T-helper 2 cell (primary cell): ENCODE results near the gene FRAT2.

Source experiments
- DNase-seq, 5 experiments: peaks; one replicate each; pipeline versions ENCODE4 v3.0.0 to v3.0.0-alpha.2; 2012 to 2022

FRAT2 gene

DNA sequence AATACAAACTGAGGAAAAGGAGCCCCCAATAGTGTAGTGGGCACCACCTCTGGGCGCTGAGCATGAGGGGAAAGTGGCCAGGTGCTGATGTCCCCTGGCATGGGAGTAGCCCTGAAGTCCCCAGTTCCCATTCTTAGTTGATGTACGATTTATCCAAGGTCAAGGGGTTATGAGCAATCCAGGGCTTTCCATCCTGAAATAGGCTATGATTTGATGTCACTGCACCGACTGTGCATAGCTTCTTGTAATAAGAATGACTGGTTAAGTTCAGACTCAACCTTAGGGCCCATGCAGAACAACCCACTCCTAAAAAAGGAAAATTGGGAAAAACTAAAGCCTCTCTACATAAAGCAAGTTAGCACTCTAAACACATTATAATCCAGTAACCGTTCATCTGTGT lies 11.0 kb downstream of the FRAT2 start:
- DNase-seq = no peak

DNA sequence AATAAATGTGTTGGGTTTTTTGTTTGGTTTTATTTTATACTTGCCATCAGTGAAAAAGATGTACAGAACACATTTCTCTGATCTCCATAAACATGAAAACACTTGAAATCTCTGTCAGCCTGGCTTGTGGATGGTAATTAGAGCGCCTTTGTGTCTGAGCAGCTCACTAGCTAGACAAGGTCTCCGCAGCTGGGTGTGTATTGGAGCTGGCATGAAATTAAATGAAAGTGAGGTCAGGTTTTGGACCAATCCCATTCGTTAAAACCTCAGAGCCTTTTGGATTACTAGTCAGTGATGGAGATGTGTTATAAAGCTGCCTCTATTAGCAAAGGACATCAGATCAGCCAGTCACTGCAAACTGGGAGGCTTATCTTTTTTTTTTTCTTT lies 12.7 kb downstream of the FRAT2 start:
- DNase-seq = no peak

DNA sequence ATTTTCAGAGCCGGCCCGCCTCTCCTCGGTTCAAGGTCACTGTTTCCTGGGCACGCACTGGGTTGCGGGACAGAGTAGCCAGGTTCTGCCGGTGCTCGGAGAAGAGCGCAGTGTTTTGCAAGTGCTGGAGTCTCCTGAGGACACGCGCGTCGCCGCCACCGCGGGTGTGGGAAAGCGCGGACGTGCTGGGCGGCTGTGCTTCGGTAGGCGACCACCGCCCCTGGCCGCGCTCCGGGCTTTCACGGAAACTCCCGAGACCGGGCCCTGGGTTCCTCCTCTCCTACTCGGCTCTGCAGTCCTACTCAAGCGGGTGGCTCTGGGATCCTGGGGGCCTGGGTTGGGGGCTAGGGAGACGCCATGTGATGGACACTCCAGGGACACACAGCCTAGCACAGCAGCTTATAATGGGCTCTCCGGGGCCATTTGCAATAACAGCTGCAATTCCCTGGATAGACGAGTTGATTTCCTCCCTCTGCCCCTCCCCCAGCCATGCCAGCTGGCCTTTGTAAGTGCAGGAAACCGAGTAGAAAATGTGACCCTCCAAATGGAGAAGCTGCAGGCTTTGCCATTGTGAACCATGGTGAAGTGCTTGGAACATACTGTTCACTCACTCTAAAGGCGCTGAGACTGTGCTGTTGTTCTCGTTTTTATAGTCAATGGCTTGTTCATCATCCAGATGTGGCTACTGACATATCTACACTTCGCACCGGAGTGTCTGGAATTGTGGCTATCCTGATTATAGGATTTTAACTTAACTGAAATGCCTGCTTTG lies 13.3 kb downstream of the FRAT2 start:
- DNase-seq = no peak

DNA sequence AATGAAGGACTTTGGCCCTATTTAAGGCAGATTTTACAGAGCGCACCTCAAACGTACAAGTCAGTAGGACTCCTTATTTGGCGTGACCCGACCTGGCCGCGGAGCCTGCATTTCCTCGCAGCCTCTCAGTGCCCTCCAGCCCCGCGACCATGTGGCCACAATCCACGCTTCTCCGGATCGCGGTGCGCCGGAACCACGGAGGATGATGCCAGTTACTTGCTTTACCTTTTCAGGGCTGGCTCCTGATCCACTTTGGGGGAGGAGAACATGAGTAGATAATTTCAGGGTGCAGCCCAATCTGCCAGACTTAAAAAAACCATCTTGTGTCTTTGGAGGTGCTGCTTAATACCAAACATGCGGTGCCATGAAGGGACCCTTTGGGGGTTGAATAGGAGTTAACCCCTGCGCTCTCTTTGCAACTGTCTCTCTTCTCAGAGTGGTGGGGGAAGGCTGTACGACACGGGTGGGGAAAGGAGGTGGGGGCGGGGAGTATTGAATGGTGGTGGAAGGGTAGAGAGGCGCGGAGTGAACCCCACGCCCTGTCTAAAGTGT lies 14.0 kb downstream of the FRAT2 start:
- DNase-seq = peak in 1 of 5 experiments; percentile 16

DNA sequence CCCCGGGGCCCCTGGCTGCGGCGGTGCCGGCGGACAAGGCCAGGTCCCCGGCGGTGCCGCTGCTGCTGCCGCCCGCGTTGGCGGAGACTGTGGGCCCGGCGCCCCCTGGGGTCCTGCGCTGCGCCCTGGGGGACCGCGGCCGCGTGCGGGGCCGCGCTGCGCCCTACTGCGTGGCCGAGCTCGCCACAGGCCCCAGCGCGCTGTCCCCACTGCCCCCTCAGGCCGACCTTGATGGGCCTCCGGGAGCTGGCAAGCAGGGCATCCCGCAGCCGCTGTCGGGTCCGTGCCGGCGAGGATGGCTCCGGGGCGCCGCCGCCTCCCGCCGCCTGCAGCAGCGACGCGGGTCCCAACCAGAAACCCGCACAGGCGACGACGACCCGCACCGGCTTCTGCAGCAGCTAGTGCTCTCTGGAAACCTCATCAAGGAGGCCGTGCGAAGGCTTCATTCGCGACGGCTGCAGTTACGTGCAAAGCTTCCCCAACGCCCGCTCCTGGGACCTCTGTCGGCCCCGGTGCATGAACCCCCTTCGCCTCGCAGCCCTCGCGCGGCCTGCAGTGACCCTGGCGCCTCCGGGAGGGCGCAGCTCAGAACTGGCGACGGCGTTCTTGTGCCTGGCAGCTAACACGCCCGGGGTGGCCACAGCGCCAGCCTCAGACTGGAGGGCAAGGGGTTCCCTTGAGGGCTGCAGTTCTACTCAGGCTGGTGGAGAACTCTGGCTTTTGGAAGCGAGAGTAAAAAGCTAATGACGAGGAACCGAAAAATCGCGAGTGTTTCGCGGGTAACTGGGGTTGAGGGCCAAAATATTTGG lies 14.7 kb downstream of the FRAT2 start:
- peak in 4 of 5 experiments; percentile 42 to 80 (median 54) for DNase-seq

DNA sequence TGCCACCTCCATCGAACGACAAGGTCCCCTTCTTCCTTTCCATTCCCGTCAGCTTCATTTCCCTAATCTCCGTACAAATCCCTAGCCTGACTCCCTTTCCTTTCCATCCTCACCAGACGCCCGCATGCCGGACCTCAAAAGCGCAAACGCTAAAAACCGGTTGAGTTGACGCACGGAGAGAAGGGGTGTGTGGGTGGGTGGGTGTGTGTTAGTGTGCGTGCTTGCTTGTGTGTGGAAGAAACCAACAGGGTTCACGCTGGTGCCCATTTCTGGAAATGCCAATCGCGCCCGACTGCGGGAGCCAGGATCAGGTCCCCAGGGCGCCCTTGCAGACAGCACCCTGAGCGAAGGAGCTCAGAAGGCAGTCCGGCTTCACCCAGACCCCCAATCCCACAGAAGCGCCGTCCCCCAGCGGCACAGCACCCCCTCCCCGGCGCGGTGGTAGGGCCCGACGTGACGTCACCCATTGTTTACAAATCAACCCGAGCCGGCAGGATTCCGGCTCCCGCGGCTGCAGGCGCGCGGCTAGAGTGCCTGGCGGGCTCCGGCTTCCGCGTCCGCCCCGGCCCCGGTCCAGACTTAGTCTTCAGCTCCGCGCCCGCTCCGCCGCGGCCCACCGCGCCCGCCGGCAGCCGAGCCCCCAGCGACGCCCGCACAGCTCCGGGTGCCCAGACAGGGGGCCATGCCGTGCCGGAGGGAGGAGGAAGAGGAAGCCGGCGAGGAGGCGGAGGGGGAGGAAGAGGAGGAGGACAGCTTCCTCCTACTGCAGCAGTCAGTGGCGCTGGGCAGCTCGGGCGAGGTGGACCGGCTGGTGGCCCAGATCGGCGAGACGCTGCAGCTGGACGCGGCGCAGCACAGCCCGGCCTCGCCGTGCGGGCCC lies 15.5 kb downstream of the FRAT2 start, which contains the start of gene FRAT1:
Gene FRAT1 (plus strand): TSS at position 500 of the 880 bp plus-strand sequence. CDS start 183 bp downstream, at position 683.
- DNase-seq = peak; percentile 81 to 92 (median 87)

DNA sequence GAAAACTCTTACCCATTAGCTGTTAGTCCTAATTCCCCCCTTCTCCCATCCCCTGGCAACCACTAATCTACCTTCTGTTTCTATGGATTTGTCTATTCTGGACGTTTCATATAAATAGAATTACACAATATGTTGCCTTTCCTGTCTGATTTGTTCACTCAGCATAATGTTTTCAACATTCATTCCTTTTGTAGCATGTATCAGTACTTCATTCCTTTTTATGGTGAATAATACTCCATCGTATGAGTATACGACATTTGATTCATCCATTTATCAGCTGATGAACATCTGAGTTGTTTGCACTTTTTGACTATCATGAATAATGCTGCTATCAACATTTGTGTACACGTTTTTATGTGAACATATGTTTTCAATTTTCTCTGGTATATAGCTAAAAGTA lies 19.9 kb downstream of the FRAT2 start:
- DNase-seq = no peak

DNA sequence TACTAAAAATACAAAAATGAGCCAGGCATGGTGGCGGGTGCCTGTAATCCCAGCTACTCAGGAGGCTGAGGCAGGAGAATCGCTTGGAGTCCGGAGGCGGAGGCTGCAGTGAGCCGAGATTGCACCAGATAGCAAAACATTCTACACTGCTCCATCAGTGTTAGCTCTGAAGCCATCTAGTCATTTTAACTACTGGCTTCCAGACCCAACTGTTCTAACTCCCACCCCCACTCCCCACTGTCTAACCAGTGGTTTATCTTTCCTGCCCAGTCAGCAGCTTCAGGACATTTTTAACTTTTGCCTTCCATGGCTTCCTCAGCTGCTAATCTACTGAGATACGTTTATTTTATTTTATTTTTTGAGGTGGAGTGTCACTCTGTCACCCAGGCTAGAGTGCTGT lies 21.6 kb downstream of the FRAT2 start:
- DNase-seq = no peak

DNA sequence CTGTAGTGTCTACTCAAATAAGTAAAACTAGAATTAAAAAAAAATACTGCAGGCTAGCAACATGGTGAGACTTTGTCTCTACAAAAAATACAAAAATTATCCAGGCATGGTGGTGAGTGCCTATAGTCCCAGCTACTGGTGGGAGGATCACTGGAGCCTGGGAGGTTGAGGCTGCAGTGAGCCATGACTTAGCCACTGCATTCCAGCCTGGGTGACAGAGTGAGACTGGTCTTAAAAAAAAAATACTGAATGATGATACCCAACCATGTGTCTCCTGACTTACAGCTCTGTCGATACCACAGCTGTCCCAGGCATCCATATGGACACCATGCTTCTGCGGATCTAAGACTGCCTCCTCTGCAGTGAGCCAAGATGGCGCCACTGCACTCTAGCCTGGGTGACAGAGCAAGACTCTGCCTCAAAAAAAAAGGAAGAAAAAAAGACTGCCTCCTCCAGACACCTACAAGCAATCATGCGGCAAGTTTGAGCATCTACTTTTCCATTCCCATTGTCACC lies 23.4 kb downstream of the FRAT2 start:
- no peak for DNase-seq

DNA sequence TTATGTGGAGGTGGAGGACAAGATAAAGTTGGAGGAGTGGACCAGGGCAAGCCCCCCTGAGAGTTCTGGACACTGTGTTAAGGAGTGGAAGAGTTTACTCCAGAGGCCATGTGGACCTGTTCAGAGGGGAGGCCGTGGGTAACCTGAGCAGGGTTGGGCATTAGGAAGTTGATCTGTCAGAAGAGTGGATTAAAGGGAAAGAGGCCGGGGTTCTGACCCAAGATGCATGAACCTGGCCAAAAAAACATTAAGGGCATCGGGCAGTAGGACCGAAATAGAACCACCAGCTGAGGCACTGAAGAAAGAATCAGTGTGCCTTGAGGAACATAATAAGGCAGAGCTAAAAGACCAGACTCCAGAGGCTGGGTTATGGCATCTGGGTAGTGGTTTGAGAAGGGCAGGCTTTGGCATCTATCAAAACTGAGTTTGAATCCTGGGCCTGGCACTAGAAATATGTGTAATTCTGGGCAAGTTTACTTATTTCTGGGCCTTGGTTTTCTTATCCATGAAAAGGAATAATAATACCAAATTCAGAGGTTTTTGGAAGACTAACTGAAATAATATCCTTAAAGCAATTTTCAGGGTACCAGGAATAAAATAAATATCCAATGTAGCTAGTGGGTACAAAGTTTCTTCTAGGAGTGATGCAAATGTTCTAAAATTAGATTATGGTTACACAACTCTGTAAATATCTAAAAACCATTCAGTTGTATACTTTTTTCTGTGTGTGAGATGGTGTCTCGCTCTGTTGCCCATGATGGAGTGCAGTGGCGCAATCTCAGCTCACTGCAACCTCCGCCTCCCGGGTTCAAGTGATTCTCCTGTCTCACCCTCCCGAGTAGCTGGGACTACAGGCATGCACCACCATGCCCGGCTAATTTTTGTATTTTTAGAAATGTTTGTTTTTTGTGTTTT lies 26.4 kb downstream of the FRAT2 start:
- DNase-seq = no peak

DNA sequence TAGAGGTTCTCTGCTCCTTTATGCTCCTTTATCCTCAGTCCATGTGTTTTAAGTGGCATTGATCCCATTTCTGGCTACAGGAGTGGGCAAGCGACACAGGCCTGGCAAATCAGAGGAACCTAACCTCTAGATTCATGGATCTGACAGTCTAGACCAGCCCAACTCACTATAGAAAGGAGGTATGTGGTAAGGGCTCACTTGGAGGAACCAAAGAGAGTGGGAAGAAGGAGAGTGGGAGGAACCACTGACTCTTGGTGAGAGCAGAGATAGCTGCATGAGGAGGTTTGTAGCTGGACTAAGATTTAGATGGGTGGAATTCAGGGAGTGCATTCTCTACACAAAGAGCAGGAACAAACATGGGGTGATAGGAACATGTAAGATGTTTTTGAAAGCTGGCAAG lies 27.1 kb downstream of the FRAT2 start:
- no peak for DNase-seq

DNA sequence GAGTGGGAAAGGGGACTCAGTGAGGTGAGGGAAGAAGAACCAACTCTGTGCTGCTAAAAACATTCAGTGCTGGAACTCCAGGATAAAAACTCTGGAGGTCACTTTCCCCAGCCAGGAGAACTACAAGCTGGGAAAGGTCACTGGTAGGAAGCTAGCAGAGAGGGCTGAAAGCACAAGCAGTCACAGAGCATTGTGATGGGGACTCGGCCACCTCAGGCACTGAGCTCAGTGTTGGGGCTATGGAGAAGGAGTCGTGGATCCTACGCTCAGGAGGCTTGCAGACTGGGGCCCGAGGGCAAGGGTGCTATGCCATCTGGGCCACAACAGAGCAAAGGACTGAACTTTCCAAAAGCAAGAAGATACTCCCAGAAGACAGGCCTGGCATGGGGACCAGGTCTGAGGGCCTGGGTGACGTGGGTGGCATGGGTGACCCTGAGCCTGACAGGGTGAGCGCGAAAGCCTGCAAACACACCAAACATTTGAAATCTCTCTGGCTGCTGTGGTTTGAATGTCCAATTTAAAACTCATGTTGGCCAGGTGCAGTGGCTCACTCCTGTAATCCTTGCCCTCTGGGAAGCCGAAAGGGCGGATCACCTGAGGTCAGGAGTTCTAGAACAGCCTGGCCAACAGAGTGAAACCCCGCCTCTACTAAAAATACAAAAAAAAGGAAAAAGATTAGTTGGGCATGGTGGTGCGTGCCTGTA lies 32.3 kb downstream of the FRAT2 start:
- DNase-seq = no peak

DNA sequence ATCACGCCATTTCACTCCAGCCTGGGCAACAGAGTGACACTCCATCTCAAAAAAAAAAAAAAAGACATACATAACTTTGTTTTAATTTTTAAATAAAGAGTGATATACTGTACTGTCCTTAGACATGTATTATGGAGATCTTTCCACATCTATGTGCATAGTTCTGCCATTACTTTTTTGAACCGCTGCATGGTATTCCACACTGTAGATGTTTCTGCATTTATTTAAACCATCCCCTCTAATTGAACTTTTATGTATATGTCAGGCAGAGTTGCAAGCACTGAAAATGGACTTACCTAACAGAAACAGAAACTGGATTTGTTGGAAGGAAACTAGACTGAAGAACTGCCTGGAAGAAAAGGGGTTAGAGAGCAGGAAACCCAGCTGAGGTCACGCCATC lies 33.5 kb downstream of the FRAT2 start:
- DNase-seq = no peak

DNA sequence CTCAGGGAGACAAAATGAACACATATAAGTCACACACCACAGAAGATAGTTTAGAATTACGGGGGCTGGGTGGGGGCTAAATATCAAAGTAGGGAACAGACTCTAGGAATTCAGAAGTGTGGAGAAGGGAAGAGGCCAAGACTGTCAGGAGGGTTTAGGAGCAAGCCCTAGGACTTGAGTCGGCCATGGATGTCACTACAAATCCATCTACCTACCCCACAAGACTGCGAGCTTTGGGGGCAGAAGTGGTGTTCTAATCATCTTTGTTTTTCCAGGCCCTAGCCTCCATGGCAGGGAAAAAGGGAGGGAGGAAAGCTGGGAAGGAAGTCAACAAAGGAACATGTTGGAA lies 36.3 kb downstream of the FRAT2 start:
- DNase-seq = no peak

DNA sequence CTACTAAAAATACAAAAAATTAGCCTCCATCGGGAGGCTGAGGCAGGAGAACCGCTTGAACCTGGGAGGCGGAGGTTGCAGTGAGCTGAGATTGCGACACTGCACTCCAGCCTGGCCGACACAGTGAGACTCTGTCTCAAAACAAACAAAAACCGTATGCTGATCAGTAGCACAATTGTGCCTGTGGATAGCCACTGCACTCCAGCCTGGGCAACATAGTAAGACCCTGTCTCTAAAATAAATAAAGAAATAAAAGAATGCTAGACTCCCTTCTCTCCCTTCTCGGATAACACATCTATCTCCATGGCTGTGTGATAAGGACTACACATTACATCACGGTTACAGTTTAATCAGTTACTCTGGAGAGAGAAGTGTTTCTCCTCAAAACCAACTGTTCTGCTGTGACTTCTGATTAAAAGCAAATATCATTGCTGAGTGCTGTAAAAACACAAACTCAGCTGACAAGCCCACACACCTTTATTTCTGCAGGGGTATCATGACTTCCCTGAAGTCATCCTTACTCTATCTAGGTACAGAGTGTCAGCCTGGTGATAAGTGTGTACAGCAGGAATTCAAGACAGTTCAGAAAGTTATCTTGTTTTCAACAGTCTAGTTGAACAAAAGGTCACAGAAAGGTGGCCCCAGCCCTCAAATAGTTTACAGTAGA lies 36.8 kb downstream of the FRAT2 start:
- DNase-seq = no peak

DNA sequence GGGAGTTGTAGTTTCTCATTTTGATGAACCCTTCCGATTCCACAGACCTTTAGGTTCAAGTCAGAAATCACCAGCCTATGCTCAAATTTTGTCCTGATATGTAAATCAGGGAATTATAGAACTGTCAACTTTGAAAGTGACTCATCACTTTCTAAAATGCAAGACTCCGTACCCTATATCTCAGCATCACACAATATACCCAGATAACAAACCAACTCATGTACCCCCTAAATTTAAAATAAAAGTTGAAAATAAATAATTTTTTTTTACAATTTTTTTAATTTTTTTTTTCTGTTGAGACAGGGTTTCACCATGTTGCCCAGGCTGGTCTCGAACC lies 41.7 kb downstream of the FRAT2 start:
- DNase-seq = no peak

DNA sequence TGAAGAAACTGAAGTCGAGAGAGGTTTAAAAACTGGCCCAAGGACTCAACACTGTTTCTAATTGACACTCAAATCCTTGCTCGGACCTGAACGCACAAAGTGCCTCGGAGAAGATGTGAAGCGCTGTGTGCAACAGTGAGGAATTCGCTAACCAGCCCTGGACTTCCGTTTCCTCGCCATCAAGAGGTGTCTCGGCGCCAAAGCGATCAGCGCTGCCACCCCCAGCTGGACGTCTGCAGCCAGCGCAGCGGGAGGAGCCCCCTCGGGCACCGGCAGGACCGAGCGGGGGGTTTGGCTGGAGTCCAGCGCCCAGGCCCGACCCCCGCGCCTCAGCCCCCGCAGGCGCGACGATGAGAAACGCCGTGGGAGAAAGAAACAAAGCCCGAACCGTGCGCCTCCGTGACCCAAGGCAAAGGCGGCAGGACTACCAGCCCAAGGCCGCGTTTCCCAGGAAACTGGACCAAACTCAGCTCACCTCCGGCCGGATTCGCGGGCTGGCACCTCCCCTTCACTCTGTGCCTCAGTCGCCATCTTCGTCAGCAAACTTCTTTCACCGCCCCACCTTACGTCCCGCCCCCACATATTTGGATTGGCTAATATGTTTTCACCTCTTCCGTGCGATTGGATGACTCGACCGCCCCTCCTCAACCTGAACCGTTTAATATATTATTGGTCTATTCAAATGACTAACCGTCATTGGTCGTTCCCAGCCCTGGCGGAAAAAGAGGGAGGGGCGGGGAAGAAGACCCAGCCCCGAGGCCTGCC lies 42.2 kb downstream of the FRAT2 start, which contains the start of gene ARHGAP19:
Gene ARHGAP19 (minus strand): TSS at position 541 of the 765 bp plus-strand sequence. CDS start 10 bp downstream, at position 531.
- DNase-seq = peak; percentile 67 to 99 (median 88)

DNA sequence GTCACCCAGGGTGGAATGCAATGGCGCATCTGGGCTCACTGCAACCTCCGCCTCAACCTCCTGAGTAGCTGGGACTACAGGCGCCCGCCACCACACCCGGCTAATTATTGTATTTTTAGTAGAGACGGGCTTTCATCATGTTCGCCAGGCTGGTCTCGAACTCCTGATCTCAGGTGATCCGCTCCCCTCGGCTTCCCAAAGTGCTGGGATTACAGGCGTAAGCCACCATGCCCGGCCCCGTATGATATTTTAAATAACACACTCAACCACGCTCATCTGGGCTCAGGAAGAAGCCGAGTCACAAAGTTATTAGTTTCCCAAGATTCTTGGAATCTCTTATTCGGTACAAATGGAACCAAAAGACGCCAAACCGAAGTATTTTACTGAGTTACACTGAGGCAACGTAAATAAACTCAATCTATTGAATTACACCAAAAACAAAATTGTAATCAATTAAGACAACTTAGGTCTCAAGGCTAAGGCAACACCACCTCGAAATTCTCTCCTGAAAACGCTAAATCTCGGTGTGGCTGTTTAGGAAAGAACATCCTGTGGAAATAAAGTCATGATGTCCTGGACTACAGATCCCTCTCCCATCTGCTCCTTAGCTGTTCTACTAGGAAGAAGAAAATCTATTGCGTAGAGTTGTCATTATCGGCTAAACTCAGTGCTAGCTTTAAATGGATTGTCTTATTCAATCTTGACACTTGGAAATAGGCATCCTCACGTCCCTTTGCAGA lies 43.0 kb downstream of the FRAT2 start:
- DNase-seq = no peak
